Neural crest cell (in vitro differentiated cells): ENCODE data around the gene WAC. TPM values are rescaled to one million over a fixed set of nuclear protein-coding genes. Genes with fewer than 3 reads are reported as not detected.
"Not testable (repeated sequence)": the region's sequence is repeated elsewhere in the genome, so short reads cannot be mapped to it uniquely, and the experiment has no call there.

ENCODE experiments used
- DNase-seq: peaks from one replicate; pipeline ENCODE4 v3.0.0; 2021; ENCODE audit warnings: low read depth, mixed read lengths, low spot score
- H3K27ac Mint-ChIP-seq: one replicate; pipeline ENCODE4 v1.8.0; 2021; ENCODE audit warnings: mild to moderate bottlenecking, mixed read lengths; ENCODE audit not compliant: unreplicated experiment
- H3K27me3 Mint-ChIP-seq: 2 replicates; pipeline ENCODE4 v1.8.0; 2021; ENCODE audit warnings: low read depth, mild to moderate bottlenecking, mixed read lengths
- H3K36me3 Mint-ChIP-seq: 2 replicates; pipeline ENCODE4 v1.8.0; 2021; ENCODE audit warnings: low read depth, mild to moderate bottlenecking, mixed read lengths
- H3K4me1 Mint-ChIP-seq: 2 replicates; pipeline ENCODE4 v1.8.0; 2021; ENCODE audit warnings: mixed read lengths
- H3K4me3 Mint-ChIP-seq: one replicate; pipeline ENCODE4 v1.8.0; 2021; ENCODE audit warnings: mild to moderate bottlenecking, mixed read lengths
- H3K9me3 Mint-ChIP-seq: 2 replicates; pipeline ENCODE4 v1.8.0; 2021; ENCODE audit warnings: mixed read lengths
- CTCF ChIP-seq: fragments of 200-600 bp; sonication (generic); conservative IDR thresholded peaks from 2 replicates; pipeline ENCODE4 v1.5.0; 2021; ENCODE audit warnings: antibody characterized with exemption, mild to moderate bottlenecking
- total RNA-seq: library from RNA; stranded (reverse); gene quantifications from 2 replicates; pipeline ENCODE4 v1.2.1, GENCODE V29; 2021

Gene WAC
- total RNA-seq, 1 donor from 2014 or later, result 123 TPM

GRCh38 chr10:28495084-28495483 is 37.8 kb upstream of the WAC start:
- no peak overlapping the region for H3K4me3 Mint-ChIP-seq
- no peak for TF ChIP-seq CTCF
- H3K4me1 Mint-ChIP-seq, result peaks cover 1% of the 10 kb centered on the region
- peaks cover 3% of the 10 kb centered on the region for H3K9me3 Mint-ChIP-seq
- H3K27ac Mint-ChIP-seq, result no peak overlapping the region
- DNase-seq, result no peak
- H3K27me3 Mint-ChIP-seq, result no peaks in the 10 kb centered on the region
- H3K36me3 Mint-ChIP-seq, result no peaks in the 10 kb centered on the region

GRCh38 chr10:28496017-28496416 is 36.9 kb upstream of the WAC start:
- Mint-ChIP-seq H3K4me3 (no peak overlapping the region), H3K4me1 (peaks cover 4% of the 10 kb centered on the region), H3K9me3 (no peaks in the 10 kb centered on the region), H3K27me3 (no peaks in the 10 kb centered on the region), H3K27ac (no peak overlapping the region), H3K36me3 (no peaks in the 10 kb centered on the region)
- TF ChIP-seq CTCF, result no peak
- no peak for DNase-seq

GRCh38 chr10:28496481-28496961 is 36.4 kb upstream of the WAC start:
- no peaks in the 10 kb centered on the region for H3K9me3 Mint-ChIP-seq
- H3K27me3 Mint-ChIP-seq, result no peaks in the 10 kb centered on the region
- no peak for DNase-seq
- TF ChIP-seq CTCF, result no peak
- H3K4me1 Mint-ChIP-seq, result peaks cover 4% of the 10 kb centered on the region
- no peak overlapping the region for H3K4me3 Mint-ChIP-seq
- H3K27ac Mint-ChIP-seq, result no peak overlapping the region
- H3K36me3 Mint-ChIP-seq, result no peaks in the 10 kb centered on the region

- no peak for TF ChIP-seq CTCF
- peaks cover 3% of the 10 kb centered on the region for H3K9me3 Mint-ChIP-seq
- no peak overlapping the region for H3K27ac Mint-ChIP-seq
- no peak for DNase-seq
- peaks cover 3% of the 10 kb centered on the region for H3K36me3 Mint-ChIP-seq
- no peaks in the 10 kb centered on the region for H3K27me3 Mint-ChIP-seq
- H3K4me3 Mint-ChIP-seq, result no peak overlapping the region
- peaks cover 10% of the 10 kb centered on the region for H3K4me1 Mint-ChIP-seq
Observed at GRCh38 chr10:28497313-28498126, 35.4 kb upstream of the WAC start.

- H3K9me3 Mint-ChIP-seq, DNase-seq, H3K4me3 Mint-ChIP-seq, H3K27me3 Mint-ChIP-seq, H3K36me3 Mint-ChIP-seq, H3K27ac Mint-ChIP-seq: not testable (repeated sequence)
- peaks cover 13% of the 10 kb centered on the region for H3K4me1 Mint-ChIP-seq
Observed at GRCh38 chr10:28500203-28500602, 32.7 kb upstream of the WAC start.

GRCh38 chr10:28503114-28503513 is 29.8 kb upstream of the WAC start:
- peaks cover 3% of the 10 kb centered on the region for H3K9me3 Mint-ChIP-seq
- DNase-seq, result no peak
- peaks cover 3% of the 10 kb centered on the region for H3K36me3 Mint-ChIP-seq
- no peaks in the 10 kb centered on the region for H3K27me3 Mint-ChIP-seq
- no peak overlapping the region for H3K4me3 Mint-ChIP-seq
- H3K4me1 Mint-ChIP-seq, result peaks cover 13% of the 10 kb centered on the region
- no peak overlapping the region for H3K27ac Mint-ChIP-seq
- TF ChIP-seq CTCF, result peak; percentile 41
